HEK293T (cell line): ENCODE data around the gene USP53.

ENCODE experiments used
- CTCF ChIA-PET: fragments of 350-600 bp; formaldehyde crosslinking; extraction: SDS; loops from one replicate; lab custom pipeline; 2021; ENCODE audit warnings: antibody characterized with exemption, inconsistent platforms; lab: Yijun Ruan, JAX
- POLR2A ChIA-PET: fragments of 350-600 bp; formaldehyde crosslinking; extraction: SDS; loops from one replicate; lab custom pipeline; 2020; ENCODE audit warnings: antibody characterized with exemption, inconsistent platforms; lab: Yijun Ruan, JAX
- DNase-seq: peaks from one replicate; pipeline ENCODE4 v3.0.0; 2012; ENCODE audit warnings: mixed read lengths; ENCODE audit errors: extremely low spot score
- ARNT ChIP-seq: fragments of 450-650 bp; IDR thresholded peaks from 2 replicates; pipeline ENCODE4 v1.6.1; 2017; ENCODE audit warnings: mild to moderate bottlenecking
- BHLHE40 ChIP-seq: fragments of 450-650 bp; IDR thresholded peaks from 2 replicates; pipeline ENCODE4 v1.6.1; 2016; ENCODE audit warnings: mild to moderate bottlenecking, moderate library complexity, borderline replicate concordance
- CTBP1 ChIP-seq: fragments of 450-650 bp; IDR thresholded peaks from 2 replicates; pipeline ENCODE4 v1.6.1; 2016; ENCODE audit warnings: borderline replicate concordance
- ELF4 ChIP-seq: fragments of 450-650 bp; IDR thresholded peaks from 2 replicates; pipeline ENCODE4 v1.6.1; 2017; ENCODE audit warnings: antibody characterized with exemption
- FOXA1 ChIP-seq: fragments of 450-650 bp; IDR thresholded peaks from 2 replicates; pipeline ENCODE4 v1.6.1; 2016; ENCODE audit warnings: mild to moderate bottlenecking
- FOXK2 ChIP-seq: fragments of 450-650 bp; IDR thresholded peaks from 2 replicates; pipeline ENCODE4 v1.6.1; 2016; ENCODE audit warnings: mild to moderate bottlenecking
- FOXM1 ChIP-seq: fragments of 450-650 bp; IDR thresholded peaks from 2 replicates; pipeline ENCODE4 v1.6.1; 2017; ENCODE audit warnings: mild to moderate bottlenecking, borderline replicate concordance
- HDGF ChIP-seq: fragments of 450-650 bp; IDR thresholded peaks from 2 replicates; pipeline ENCODE4 v1.6.1; 2017; ENCODE audit warnings: antibody characterized with exemption, borderline replicate concordance
- L3MBTL2 ChIP-seq: fragments of 450-650 bp; conservative IDR thresholded peaks from 2 replicates; pipeline ENCODE4 v1.6.1; 2016; ENCODE audit warnings: mild to moderate bottlenecking
- LEF1 ChIP-seq: fragments of 450-650 bp; IDR thresholded peaks from 2 replicates; pipeline ENCODE4 v1.6.1; 2017; ENCODE audit warnings: mild to moderate bottlenecking, borderline replicate concordance
- NFRKB ChIP-seq: fragments of 450-650 bp; IDR thresholded peaks from 2 replicates; pipeline ENCODE4 v1.6.1; 2016; ENCODE audit warnings: mild to moderate bottlenecking, moderate library complexity
- SP1 ChIP-seq: fragments of 450-650 bp; IDR thresholded peaks from 2 replicates; pipeline ENCODE4 v1.6.1; 2017
- SUZ12 ChIP-seq: fragments of 450-650 bp; IDR thresholded peaks from 2 replicates; pipeline ENCODE4 v1.6.1; 2016; ENCODE audit warnings: mild to moderate bottlenecking
- TARDBP ChIP-seq: fragments of 450-650 bp; IDR thresholded peaks from 2 replicates; pipeline ENCODE4 v1.6.1; 2016
- ZNF384 ChIP-seq: fragments of 450-650 bp; IDR thresholded peaks from 2 replicates; pipeline ENCODE4 v1.6.1; 2016
- TF ChIP-seq, protein P1 (sequence below): fragments of 450-650 bp; IDR thresholded peaks from 2 replicates; pipeline ENCODE4 v1.6.1; 2016

The USP53 gene

DNA sequence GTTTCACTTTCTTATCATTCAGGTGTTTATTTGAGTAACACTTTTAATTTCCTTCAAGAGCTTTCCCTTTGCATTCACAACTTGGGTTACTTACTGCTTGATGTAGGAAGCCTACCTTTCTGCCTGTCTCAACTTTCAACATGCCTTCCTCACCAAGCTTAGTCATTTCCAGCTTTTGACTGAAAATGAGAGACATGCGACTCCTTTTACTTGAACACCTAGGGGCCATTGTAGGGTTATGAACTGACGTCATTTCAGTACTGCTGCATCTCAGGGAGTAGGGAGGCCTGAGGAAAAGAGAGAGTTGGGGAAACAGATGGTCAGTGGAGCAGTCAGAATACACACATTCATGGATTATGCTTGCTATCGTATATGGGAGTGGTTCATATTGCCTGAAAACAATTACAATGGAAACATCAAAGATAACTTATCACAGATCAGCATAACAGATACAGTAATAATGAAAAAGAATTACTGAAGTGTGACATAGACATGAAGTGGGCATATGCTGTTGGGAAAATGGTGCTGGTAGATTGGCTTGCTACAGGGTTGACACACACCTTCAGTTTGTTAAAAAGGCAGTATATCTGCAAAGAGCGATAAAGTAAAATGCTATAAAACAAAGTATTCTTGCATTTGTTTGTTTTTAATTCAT is 25.7 kb downstream of the USP53 start:
- ChIA-PET POLR2A (interaction anchor here (1.9 kb wide), 2 partner anchors 25 to 26 kb away, joined by 4 read pairs; partner anchors contain the start of gene USP53), CTCF (interaction anchor here (0.6 kb wide), 1 partner anchor 47 kb away, joined by 3 read pairs; no protein-coding TSS in a partner anchor)
- no peak for TF ChIP-seq TARDBP
- no peak for TF ChIP-seq FOXA1
- TF ChIP-seq CTBP1, result no peak
- TF ChIP-seq BHLHE40, result no peak
- no peak for TF ChIP-seq ZNF384
- no peak for TF ChIP-seq LEF1
- no peak for TF ChIP-seq L3MBTL2
- TF ChIP-seq NFRKB, result no peak
- no peak for TF ChIP-seq ARNT
- no peak for TF ChIP-seq HDGF
- TF ChIP-seq SUZ12, result no peak
- no peak for TF ChIP-seq ELF4
- TF ChIP-seq, protein P1, sequence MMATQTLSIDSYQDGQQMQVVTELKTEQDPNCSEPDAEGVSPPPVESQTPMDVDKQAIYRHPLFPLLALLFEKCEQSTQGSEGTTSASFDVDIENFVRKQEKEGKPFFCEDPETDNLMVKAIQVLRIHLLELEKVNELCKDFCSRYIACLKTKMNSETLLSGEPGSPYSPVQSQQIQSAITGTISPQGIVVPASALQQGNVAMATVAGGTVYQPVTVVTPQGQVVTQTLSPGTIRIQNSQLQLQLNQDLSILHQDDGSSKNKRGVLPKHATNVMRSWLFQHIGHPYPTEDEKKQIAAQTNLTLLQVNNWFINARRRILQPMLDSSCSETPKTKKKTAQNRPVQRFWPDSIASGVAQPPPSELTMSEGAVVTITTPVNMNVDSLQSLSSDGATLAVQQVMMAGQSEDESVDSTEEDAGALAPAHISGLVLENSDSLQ, result no peak
- no peak for TF ChIP-seq FOXK2
- TF ChIP-seq FOXM1, result no peak
- TF ChIP-seq SP1, result no peak
- DNase-seq, result no peak

- DNase-seq, result no peak
- ChIA-PET CTCF (no interaction called here), POLR2A (no interaction called here)
- TF ChIP-seq CTBP1, result no peak
Observed at GRCh38 chr4:119240128-119240527, 27.6 kb downstream of the USP53 start.

DNA sequence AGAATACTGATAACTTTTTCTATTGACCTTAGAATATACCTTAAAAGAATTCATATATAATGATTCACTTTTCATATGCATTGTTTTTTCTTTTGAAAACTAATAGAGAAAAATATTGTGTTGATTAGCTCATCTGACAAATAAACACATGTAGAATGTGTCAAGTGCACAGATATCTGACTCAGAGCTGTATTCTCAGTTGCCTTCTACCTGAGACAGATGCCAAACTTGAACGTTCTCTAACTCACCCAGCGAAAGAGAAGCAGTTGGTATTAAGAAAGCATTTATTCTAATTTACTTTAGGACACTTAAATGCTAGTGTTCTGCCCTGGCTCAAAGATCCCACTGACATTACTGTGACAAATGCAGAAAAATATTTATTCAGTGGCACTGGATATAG is 28.1 kb downstream of the USP53 start:
- no peak for DNase-seq
- ChIA-PET CTCF (no interaction called here), POLR2A (no interaction called here)
- no peak for TF ChIP-seq HDGF
- TF ChIP-seq LEF1, result no peak
- no peak for TF ChIP-seq BHLHE40
- no peak for TF ChIP-seq SUZ12
- no peak for TF ChIP-seq SP1
- no peak for TF ChIP-seq TARDBP
- TF ChIP-seq CTBP1, result no peak
- TF ChIP-seq FOXK2, result no peak
- no peak for TF ChIP-seq L3MBTL2
- no peak for TF ChIP-seq FOXM1
- TF ChIP-seq ARNT, result no peak

DNA sequence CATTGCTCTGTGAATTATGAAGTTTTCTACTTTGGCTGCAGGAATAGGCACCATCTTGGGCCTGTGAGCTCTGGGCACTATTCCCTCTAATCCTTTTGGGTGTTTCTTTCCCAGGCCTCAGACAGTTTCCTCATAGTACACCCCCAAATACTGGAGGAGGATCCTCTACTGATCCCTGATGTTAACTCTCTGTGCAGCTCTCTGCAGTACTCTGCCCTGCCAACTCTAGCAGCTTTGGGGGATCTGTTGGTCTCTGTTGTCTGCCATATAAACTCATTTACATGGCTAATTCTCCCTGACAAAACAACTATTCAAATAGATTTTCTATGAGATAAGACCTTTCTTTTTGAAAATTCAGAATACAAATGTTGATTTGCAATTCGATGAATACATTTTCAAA is 29.9 kb downstream of the USP53 start:
- no peak for DNase-seq
- TF ChIP-seq, protein P1, result no peak
- TF ChIP-seq ARNT (no peak), CTBP1 (no peak), BHLHE40 (no peak), SUZ12 (no peak), FOXM1 (no peak), NFRKB (no peak), FOXA1 (no peak), L3MBTL2 (no peak), LEF1 (no peak)
- ChIA-PET POLR2A (interaction anchor here (0.9 kb wide), 1 partner anchor 30 kb away, joined by 3 read pairs; the partner anchor contains the start of gene USP53), CTCF (no interaction called here)

DNA sequence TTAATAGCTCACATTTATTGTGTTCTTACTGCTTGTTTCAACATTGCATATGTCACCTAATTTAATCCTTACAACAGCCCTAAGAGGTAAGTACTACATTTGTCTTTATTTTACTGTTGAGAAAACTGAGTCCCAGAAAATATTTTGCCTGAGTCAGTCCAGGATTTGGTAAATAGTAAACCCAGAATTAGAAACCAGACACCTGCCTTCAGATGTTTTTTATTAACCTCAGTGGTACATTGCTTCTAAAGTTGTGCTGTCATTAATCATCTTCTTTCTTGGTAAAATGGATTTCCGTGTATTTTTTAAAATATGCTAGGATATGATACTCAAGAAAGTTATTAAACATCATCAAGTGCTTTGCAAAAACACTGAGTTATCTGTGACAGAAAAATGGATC is 31.4 kb downstream of the USP53 start:
- ChIA-PET POLR2A (no interaction called here), CTCF (no interaction called here)
- TF ChIP-seq, protein P1, result no peak
- no peak for TF ChIP-seq FOXK2
- no peak for DNase-seq

DNA sequence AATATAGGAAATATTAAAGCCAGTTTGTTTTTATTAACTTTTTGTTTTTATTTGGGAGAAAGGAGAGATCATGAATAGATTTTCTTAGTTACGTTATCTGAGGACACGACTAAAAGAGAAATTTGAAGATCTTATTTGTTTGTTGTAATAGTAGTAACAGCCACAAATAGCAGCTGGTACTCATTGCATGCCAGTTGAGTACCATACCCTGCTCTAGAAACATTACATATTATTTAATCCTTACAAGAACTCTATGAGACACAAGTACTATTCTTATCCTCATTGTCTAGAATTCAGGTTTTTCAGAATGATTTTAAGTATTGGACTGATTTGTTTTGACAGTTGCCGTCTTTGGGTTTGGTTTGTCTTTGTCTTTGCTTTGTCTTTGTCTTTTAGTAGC is 31.8 kb downstream of the USP53 start:
- CTCF ChIA-PET, result no interaction called here
- DNase-seq, result no peak
- POLR2A ChIA-PET, result no interaction called here
- no peak for TF ChIP-seq BHLHE40
- TF ChIP-seq FOXM1, result no peak
- TF ChIP-seq FOXK2, result no peak
- TF ChIP-seq SUZ12, result no peak
- no peak for TF ChIP-seq CTBP1
- TF ChIP-seq, protein P1, result no peak
- TF ChIP-seq ARNT, result no peak
- TF ChIP-seq FOXA1, result no peak
- TF ChIP-seq NFRKB, result no peak
- no peak for TF ChIP-seq ZNF384
- TF ChIP-seq SP1, result no peak
- no peak for TF ChIP-seq TARDBP
- TF ChIP-seq ELF4, result no peak
- TF ChIP-seq LEF1, result no peak
- TF ChIP-seq HDGF, result no peak
